Stimulated activated CD4-positive, alpha-beta T cell treated with anti-CD3 and anti-CD28 coated beads, Interleukin-4, amount 100 ng/mL, for 4 hours (primary cell): Measurements from ENCODE around the gene C6orf89.

Source experiments
- DNase-seq, 2 experiments: peaks; one replicate each; pipeline ENCODE4 v3.0.0-alpha.2; 2020

The C6orf89 gene, protein sequence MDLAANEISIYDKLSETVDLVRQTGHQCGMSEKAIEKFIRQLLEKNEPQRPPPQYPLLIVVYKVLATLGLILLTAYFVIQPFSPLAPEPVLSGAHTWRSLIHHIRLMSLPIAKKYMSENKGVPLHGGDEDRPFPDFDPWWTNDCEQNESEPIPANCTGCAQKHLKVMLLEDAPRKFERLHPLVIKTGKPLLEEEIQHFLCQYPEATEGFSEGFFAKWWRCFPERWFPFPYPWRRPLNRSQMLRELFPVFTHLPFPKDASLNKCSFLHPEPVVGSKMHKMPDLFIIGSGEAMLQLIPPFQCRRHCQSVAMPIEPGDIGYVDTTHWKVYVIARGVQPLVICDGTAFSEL

GRCh38 chr6:36885461-36886401 is at the start of gene C6orf89:
Gene C6orf89, plus strand, starts transcription at chr6:36885952. Its CDS starts 13,493 bp downstream, at chr6:36899445.
- peak; percentile 94 to 97 for DNase-seq

DNA sequence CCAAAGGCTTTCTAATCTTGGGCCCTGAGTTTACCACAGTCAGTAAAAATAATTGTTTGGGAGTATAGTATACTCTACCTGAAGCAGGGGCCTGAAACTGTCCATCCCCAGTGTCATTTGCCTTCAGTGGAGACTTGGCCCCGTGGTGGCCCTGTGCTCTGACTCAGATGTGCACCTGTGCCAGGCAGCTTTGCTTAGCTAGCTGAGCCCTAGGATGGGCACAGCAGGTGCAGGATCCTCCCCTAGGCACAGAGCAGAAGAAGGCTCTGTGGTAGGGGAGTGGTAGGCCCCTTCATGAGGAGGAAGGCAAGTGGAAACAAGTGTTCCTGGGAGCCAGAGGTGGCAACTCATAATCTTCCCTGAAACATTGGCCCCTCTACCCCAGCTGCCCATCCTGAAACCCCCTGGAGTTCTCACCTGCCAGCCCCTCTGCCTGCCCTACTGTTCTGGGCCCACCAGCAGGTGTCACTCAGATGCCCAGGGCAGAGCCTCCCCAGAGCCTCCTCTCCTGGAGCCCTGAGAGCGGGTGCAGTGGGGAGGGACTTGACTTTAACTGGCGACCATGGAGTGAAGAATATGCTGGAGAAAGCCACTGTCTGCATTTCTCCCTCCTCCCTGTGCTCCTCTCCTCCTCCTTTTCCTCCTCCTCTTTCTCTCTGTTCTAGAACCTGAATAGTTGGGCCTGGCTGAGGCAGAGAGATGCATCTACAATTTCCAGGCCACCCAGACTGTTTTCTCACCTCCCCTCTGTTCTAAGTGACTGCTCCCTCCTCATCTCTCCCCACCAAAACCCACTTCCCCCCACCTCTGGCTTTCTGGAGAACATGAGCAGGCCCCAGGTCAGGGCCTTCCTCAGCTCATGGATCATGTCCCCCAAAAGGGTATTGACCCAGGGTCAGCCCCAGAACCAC is 49.4 kb upstream of the C6orf89 start:
- DNase-seq, result no peak

DNA sequence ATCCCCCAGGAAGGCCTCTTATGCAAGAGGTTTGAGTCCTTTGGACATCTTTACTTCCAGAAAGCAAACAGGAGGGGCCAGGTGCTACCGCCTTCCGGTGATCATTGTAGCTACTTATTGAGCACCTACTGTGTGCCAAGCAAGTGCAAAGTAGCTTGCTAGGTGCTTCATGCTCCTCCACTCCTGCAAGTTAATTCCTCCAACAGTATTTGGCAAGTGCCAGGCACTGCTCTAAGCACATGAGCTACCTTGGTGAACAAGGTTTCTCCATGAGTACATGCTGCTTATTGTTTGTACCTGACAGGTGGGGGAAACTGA is 48.8 kb upstream of the C6orf89 start:
- no peak for DNase-seq

DNA sequence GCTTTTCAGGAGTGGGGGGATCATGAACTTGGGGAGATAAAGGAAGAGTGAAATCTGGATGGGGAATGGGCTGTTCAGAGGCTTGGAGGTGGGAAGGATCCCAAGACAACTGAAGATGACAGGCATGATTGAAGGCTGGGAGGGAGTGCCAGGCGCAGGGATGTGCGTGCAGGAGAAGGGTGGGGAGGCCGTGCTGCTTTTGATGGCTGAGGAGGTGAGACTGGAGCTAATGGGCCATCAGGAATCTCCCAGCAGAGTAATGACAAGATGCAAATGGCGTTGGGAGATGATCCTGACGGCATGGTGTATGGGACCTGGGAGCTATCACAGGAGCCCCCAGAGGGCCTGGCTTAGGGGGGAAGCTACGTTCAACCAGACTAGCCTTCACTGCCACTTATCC is 48.1 kb upstream of the C6orf89 start:
- DNase-seq, result no peak

DNA sequence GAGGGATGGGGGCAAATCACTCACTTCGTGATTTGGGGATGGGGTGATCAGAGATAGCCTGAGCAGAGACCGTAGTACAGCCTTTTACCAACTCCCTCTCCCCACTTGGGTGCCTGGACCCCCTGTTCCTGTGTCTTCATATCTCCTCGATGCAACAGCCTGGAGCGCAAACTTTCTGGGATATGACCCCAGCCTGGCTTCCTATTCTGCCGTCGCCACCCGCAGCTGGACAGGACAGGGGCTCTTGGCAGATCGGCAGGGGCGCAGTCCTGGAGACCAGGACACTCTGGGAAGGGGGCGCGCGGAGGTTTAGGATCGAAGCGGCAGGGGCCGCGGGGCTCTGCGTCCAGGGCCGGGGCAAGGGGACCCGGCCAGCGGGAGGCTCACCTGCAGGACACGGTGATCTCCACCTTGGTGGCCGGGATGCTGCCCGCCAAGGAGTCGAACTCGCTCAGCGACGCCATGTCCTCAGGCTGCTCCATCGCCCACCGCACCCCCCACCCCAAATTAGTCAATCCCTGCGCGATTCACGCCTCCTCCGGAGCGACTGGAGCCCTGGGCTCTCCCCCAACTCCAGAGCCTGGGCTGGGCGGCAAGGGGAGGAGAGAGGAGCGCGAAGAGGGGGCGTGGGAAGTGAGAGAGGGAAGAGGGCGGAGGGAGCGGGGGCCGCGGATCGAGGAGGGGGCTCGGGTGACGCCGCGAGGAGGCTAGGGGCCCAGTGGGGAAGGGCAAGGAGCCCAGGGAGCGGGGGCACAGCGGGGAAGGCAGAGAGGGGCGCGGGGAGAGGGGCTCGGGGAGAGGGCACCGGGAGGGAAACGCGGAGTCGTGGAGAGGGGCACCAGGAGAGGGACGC is 46.6 kb upstream of the C6orf89 start, which contains the start of gene CPNE5:
Gene CPNE5 (minus strand): TSS at position 549 of the 853 bp plus-strand sequence. CDS start 67 bp downstream, at position 482.
- DNase-seq, result peak; percentile 4 to 9

- DNase-seq, result peak; percentile 30 to 46
These were observed 45.9 kb upstream of the C6orf89 start for GRCh38 chr6:36839749-36840431.

DNA sequence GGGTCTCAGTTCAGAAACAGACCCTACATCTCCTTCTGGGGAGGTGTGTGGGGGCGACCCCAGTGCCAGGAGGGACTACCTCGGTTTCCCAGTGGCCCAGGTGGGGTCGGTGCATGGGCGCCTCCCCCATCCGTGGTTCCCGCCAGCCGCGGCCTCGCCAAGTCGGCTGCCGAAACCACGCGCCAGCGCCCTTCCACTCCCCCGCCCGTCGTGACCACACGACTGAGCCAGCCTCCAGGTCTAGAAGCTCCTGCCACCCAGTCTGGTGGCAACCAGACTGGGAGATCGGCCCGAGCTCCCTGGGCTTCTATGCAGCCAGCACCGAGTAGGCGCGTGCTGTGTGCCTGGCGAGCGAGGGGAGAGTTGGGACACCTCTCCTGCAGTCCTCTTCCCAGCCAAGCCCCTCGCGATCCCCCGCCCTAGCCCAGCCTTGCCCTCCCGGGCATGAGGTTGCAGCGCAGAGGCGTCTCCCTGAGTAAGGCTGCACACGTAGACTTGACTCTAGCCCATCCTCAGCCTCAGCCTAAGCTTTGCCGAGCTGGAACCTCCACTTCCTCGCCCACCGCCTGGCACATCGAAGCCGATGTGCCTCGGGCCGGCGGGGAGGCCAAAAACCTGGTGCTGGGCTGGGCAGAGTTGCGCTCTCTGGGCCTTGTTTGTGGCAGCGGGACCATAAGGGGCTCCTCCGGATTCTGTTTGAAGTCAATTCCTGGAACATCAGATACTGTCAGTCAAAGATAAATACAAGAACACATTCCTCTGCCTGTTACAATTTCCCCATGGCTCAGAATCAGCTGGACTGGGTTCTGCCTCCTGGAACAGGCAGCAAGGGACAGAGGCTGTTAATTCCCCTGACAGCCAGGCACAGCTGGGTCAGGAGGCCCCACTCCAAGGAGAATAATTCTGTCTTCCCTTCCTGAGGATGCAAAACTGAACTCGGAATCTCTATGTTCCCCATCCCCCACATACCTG is 45.0 kb upstream of the C6orf89 start:
- DNase-seq, result peak; percentile 10 to 25

GRCh38 chr6:36841756-36842155 is 44.0 kb upstream of the C6orf89 start:
- no peak for DNase-seq

DNA sequence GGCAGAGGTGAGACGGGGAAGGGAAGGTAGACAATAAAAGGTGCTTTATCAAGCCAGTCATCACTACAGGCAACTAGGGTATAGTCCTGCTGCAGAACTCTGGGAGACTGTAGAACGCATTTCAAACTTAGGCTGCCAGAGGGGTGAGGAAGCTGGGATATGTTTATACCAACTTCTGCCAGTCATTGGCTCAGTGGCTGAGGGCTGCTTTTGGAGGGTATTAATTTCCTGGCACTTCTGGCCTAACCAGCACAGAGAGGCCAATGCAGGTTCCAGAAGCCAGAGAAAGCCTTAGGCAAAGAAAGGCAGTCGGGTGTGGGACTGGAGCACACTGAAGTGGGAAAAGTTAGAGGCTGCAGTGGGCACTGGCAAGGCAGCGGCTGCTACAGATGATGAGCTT is 42.6 kb upstream of the C6orf89 start:
- no peak for DNase-seq

DNA sequence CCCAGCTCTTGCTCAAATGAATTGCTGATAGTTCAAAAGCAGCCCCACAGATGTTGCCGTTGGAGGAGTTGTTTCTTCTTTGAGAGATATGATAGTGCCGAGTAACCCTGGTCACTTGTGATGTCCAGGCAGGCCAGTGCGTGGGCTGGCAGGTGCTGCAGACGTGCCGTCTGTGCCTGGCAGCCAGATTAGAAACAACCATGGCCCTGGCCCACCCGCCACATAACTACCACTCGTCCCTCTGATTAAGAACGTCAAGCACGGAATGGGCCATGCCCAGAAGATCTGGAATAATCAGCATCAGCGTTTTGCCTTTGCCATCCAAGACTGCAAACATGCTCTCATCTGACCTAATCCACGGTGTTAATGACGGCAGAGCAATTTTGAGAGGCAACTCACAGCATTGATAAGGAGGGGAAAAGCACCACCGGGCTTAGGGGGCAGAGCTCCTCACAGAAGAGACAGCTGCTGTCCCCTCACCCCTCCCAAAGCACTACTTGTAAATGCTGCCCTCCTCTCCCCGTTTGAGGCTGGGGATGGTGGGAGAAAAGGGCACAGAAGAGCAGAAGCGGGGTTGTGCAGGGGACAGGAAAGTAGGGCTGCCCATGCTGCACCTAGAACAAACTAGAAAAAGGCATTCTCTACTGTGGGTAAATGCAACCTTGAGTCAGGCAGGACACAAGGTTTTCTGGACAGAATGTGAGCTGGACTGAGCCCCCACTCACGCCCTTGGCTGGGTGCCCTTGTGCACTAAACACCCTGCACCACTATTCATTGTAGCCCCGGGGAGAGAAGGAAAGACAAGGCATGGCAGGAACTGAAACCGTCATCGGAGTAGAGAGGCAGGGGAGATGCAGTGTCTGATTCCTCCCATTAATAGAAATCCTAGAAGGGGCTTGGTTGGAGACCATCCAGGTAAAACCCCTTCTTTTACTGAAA is 41.3 kb upstream of the C6orf89 start:
- DNase-seq, result no peak

DNA sequence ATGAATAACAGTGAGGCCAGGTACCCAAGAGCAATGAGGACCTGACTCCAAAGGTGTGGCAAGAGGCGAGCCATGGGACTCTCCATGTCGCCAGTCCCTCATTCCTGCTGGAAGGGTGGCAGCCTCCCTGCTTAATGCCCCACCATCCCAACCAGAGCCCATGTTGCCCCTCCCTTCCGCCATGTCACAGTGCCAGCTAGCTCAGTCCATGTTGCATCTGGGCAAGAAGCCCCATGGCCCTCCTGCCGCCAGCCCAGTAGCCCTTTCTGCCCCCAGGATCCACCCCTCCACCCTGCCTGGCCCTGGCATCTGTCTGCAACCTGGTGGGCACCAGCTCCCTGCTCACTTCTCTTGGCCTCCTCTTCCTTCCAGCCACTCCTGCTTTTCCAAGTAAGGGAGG is 40.5 kb upstream of the C6orf89 start:
- no peak for DNase-seq

DNA sequence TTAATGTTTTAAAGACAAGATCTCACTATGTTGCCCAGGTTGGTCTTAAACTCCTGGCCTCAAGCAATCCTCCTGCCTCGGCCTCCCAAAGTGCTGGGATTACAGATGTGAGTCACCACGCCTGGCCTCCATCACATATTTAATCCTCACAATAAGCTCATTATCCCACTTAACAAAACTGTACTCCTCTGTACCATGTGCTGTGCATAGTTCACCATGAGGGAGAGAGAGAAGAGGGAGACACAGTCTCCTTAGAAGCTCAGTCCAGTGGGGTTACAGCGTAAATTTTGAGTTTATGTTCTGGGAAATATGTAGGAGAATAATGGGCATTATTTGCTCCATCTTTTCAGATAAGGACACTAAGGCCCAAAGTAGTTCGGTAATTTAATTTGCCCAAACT is 38.6 kb upstream of the C6orf89 start:
- DNase-seq, result no peak

GRCh38 chr6:36847991-36848390 is 37.8 kb upstream of the C6orf89 start:
- DNase-seq, result no peak

DNA sequence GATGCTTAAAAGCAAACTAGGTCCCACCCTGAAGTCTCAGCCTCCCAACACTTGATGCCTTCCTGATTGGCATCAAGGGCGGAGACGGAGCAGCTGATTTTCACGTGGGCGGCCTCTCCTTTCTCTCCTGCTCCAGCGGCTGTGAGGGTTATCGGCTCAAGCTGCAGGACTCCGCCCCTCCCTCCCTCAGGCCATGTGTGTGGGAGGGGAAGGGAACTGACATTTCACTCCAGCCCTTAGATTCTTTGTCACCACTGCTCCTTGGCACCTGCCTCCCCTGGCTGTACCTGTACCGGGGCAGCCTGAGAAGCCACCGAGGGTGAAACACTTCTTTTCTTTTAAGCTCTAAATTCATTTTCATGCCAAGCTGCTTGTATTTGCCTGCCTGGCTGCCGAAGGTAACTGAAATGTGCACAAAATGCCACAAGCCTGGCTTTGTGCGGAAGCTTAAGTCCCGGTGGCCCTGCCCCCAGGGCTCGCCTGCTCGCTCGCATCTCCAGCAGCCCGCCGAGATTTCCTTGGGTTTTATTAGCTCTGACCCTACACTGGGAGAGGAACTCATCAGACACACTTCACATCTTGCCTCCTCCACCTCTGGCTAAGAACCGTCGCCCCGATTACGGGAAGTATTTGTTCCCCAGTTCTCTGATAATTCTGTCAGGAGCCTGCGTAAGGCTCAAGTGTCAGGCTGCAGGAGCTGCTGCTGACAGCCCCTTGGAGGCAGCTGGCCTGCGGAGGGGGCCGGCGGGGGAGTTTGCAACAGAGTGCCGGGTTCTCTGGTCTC is 36.9 kb upstream of the C6orf89 start:
- no peak for DNase-seq

DNA sequence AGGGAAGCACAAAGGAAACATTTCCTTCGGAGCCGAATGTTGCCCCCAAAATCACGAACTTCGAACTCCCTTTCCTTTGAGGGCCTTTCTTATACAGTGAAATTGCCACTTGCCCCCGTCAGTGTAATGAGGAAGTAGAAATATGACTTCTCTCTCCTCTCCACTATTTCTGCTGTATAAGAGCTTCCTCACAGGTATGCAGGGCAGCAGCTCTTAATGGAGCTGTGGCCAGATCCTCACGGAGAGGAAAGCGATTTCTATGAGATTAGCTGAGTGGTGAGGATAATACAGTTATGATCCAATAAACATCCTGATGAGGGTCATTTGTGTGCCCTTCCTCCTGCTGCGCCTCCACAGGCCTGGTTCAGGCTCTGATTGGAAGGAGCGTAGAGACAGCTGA is 35.7 kb upstream of the C6orf89 start:
- DNase-seq, result no peak

DNA sequence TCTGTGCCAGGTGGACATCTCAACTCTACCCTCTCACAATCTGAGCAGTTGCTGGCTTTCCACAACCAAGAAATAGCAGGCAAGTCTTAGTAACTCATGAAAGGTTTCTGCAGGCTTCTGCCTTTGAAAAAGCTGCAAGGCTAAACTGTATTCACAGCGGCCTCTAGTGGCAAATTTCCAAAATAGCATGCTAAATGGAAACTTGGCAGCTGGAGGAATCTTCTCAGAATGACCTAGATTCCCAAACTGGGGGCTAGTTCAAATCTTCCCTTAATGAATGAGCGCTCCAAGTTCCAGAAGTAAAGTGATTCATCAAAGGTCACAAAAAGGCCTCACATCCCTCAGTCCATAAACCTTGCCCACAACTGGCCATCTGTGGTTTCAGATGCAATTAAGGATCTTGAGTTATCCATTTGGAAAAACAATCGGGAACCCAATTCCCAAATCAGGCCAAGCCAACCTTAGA is 34.6 kb upstream of the C6orf89 start:
- peak in 1 of 2 experiments; percentile 24 for DNase-seq

DNA sequence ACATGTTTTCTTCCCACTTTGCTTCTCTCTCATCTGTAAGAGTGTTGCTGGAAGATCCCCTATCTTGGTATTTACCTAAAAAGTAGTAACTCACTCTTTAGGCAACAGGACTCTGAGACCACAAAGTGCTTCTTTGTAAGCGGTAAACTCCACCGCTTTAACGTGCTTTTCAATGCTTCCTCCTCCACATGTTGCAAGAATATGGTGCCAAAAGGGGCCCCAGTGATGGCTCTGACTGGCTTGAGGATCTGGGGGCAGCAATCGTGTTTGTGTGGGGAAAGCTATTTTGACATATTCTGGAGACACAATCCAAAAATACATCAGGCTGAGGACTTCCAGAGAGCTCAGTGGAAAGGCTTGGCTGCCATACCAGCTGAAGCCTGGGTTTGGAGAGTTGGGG is 34.1 kb upstream of the C6orf89 start:
- DNase-seq, result no peak
